Measurements from ENCODE around the gene ARL10.

ARL10 gene

GRCh38 chr5:176394881-176395675, 29.8 kb downstream of the ARL10 start:
- no peak overlapping the region for H3K4me3 ChIP-seq (ENCODE audit: low read depth, low read length)
- DNase-seq (ENCODE audit: low read depth), result no peak
- TF ChIP-seq, protein P1, sequence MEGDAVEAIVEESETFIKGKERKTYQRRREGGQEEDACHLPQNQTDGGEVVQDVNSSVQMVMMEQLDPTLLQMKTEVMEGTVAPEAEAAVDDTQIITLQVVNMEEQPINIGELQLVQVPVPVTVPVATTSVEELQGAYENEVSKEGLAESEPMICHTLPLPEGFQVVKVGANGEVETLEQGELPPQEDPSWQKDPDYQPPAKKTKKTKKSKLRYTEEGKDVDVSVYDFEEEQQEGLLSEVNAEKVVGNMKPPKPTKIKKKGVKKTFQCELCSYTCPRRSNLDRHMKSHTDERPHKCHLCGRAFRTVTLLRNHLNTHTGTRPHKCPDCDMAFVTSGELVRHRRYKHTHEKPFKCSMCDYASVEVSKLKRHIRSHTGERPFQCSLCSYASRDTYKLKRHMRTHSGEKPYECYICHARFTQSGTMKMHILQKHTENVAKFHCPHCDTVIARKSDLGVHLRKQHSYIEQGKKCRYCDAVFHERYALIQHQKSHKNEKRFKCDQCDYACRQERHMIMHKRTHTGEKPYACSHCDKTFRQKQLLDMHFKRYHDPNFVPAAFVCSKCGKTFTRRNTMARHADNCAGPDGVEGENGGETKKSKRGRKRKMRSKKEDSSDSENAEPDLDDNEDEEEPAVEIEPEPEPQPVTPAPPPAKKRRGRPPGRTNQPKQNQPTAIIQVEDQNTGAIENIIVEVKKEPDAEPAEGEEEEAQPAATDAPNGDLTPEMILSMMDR (IDR thresholded peaks at IDR 0.05; ENCODE audit: insufficient read depth, low read depth, low read length, missing control alignments), result no peak

DNA sequence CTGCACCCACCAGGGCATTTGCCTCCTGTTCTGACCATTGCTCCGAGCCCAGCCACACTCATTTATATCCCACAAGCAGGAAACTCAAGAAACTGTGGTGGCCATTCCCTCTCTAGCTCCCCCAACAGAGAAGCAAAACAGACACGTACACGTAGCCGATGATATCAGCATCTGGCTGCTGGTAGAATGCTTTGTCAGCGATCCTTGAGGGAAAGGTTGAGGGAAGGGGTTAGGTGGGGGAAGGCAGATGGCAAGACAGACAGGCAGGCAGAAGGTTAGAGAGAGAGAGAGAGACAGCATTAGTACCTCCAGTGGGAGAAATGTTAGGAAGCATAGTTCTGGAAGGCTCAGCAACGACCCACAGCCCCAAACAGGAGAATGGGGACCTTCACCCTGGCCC, 31.0 kb downstream of the ARL10 start:
- DNase-seq (ENCODE audit: low read depth), result no peak
- TF ChIP-seq, protein P1 (IDR thresholded peaks at IDR 0.05; ENCODE audit: insufficient read depth, low read depth, low read length, missing control alignments), result no peak
- H3K4me3 ChIP-seq (ENCODE audit: low read depth, low read length), result no peak overlapping the region

DNA sequence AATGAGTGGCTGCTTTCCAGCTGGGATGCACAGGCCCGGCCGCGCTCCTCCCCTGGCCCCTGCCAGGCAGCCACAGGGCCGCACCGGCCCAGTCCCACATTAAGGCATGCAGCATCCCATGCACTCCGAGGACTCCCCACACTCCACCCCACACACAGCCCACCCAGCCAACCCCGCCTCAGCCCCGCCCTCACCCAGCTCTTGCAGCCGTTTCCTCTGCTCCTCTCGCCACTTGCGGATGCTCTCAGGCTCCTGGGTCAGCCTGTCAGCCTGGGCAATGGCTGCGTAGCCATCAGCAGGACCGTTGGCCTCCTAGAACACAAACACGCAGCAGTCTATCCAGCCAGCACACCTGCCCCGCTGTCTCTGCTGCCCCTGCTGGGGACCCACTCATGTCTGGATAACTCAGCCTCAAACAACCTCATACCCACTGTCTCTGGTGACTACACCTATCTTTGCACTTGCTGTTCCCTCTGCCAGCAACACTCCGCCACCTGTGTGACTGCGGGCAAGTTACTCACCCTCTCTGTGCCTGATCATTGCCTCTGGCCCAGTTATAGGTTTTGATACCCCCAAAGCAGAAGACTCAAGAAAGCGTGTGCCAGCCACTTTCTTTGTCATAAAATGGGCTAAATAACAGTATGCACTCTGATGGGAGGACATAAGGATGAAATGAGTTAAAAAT, 32.6 kb downstream of the ARL10 start:
- no peak for DNase-seq (ENCODE audit: low read depth)
- TF ChIP-seq, protein P1 (IDR thresholded peaks at IDR 0.05; ENCODE audit: insufficient read depth, low read depth, low read length, missing control alignments), result no peak
- H3K4me3 ChIP-seq (ENCODE audit: low read depth, low read length), result no peak overlapping the region

GRCh38 chr5:176400382-176401156, 35.3 kb downstream of the ARL10 start:
- H3K4me3 ChIP-seq (ENCODE audit: low read depth, low read length), result no peak overlapping the region

DNA sequence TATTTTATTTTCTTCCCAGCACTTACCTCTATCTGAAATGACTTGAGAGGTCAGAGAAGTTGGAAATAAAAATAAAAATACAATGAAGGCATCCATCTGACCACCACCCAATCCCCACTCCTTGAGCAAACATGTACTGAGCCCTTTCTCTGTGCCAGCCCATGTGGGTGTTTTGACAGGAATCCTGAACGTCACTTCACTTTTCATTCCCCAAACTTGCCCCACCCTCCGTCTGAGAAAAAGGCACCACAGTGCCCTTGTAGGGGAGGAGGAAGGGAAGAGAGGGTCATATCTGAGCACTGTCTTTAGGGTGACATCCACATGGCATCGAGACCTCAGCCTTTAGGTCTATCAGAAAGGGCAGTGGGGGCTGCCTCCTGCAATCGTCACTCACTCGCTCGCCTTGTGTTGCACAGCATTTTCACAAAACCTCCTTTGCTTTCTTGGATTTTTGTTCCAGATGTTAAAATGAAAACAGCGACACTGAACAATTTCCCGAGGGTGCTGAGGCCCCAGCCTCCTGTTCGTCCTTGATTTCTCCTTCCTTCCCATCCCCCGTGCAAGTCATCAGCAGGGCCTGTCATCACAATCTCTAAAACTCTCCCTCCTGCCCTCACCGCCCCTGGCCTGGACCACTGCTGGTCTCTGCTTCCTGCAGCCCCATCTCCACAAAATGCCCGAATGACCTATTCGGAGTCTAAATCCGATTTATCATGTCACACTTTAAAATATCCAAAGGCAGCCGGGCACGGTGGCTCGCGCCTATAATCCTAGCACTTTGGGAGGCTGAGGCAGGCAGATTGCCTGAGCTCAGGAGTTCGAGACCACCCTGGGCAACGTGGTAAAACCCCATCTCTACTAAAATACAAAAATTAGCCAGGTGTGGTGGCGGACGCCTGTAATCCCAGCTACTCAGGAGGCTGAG, 36.3 kb downstream of the ARL10 start:
- no peak for DNase-seq (ENCODE audit: low read depth)
- TF ChIP-seq, protein P1 (IDR thresholded peaks at IDR 0.05; ENCODE audit: insufficient read depth, low read depth, low read length, missing control alignments), result no peak
- no peak overlapping the region for H3K4me3 ChIP-seq (ENCODE audit: low read depth, low read length)

More at GRCh38 chr5:176400382-176401156, 35.3 kb downstream of the ARL10 start:
- no peak for DNase-seq (ENCODE audit: low read depth)
- TF ChIP-seq, protein P1 (IDR thresholded peaks at IDR 0.05; ENCODE audit: insufficient read depth, low read depth, low read length, missing control alignments), result no peak

Measured in GM12865 (cell line).